Measurements from ENCODE around the gene PPFIBP1.

The PPFIBP1 gene

GRCh38 chr12:27513155-27513824 is 10.7 kb upstream of the PPFIBP1 start:
- no peak for FAIRE-seq

- no peak for FAIRE-seq
These were observed 8.3 kb upstream of the PPFIBP1 start for GRCh38 chr12:27515671-27516070.

- FAIRE-seq: no peak
These were observed 7.4 kb upstream of the PPFIBP1 start for GRCh38 chr12:27516625-27517024.

GRCh38 chr12:27517546-27517945 is 6.5 kb upstream of the PPFIBP1 start:
- no peak for FAIRE-seq

GRCh38 chr12:27517961-27518665 is 5.9 kb upstream of the PPFIBP1 start:
- no peak for FAIRE-seq

GRCh38 chr12:27521066-27521465 is 2.9 kb upstream of the PPFIBP1 start:
- no peak for FAIRE-seq

GRCh38 chr12:27521981-27522380 is 2.0 kb upstream of the PPFIBP1 start:
- no peak for FAIRE-seq

GRCh38 chr12:27523305-27523641 is 733 bp upstream of the PPFIBP1 start:
- no peak for FAIRE-seq

GRCh38 chr12:27524494-27524835 is 459 bp downstream of the PPFIBP1 start:
- FAIRE-seq: no peak

- no peak for FAIRE-seq
These were observed 1.1 kb downstream of the PPFIBP1 start for GRCh38 chr12:27524839-27525753.

GRCh38 chr12:27527512-27527911 is 3.5 kb downstream of the PPFIBP1 start:
- FAIRE-seq: no peak

GRCh38 chr12:27528788-27529187 is 4.8 kb downstream of the PPFIBP1 start:
- FAIRE-seq: no peak

- FAIRE-seq: no peak
These were observed 6.3 kb downstream of the PPFIBP1 start for GRCh38 chr12:27530157-27530922.

GRCh38 chr12:27531896-27532295 is 7.9 kb downstream of the PPFIBP1 start:
- no peak for FAIRE-seq

GRCh38 chr12:27534060-27534764 is 10.2 kb downstream of the PPFIBP1 start:
- FAIRE-seq: no peak

GRCh38 chr12:27534765-27535161 is 10.8 kb downstream of the PPFIBP1 start:
- no peak for FAIRE-seq

- no peak for FAIRE-seq
These were observed 11.3 kb downstream of the PPFIBP1 start for GRCh38 chr12:27535318-27535717.

- FAIRE-seq: no peak
These were observed 14.1 kb downstream of the PPFIBP1 start for GRCh38 chr12:27537855-27538675.

- no peak for FAIRE-seq
These were observed 15.2 kb downstream of the PPFIBP1 start for GRCh38 chr12:27539191-27539631.

- FAIRE-seq: no peak
These were observed 17.2 kb downstream of the PPFIBP1 start for GRCh38 chr12:27541031-27541719.

GRCh38 chr12:27542628-27543027 is 18.6 kb downstream of the PPFIBP1 start:
- peak; percentile 80 for FAIRE-seq
